22Rv1 (cell line): ENCODE results near the gene SPOCK2.
"Not testable (repeated sequence)": the region's sequence is repeated elsewhere in the genome, so short reads cannot be mapped to it uniquely, and the experiment has no call there.

Experiments used
- H3K27ac ChIP-seq: fragments of 450-650 bp; 2 replicates; pipeline ENCODE4 v1.5.1; 2017
- CTCF ChIP-seq: fragments of 450-650 bp; IDR thresholded peaks from 2 replicates; pipeline ENCODE4 v1.5.1; 2017; ENCODE audit warnings: mild to moderate bottlenecking
- ZFX ChIP-seq: fragments of 450-650 bp; IDR thresholded peaks from 2 replicates; pipeline ENCODE4 v1.6.1; 2017; ENCODE audit warnings: antibody characterized with exemption, borderline replicate concordance

The SPOCK2 gene, protein sequence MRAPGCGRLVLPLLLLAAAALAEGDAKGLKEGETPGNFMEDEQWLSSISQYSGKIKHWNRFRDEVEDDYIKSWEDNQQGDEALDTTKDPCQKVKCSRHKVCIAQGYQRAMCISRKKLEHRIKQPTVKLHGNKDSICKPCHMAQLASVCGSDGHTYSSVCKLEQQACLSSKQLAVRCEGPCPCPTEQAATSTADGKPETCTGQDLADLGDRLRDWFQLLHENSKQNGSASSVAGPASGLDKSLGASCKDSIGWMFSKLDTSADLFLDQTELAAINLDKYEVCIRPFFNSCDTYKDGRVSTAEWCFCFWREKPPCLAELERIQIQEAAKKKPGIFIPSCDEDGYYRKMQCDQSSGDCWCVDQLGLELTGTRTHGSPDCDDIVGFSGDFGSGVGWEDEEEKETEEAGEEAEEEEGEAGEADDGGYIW

GRCh38 chr10:72087969-72088888 is at the start of gene SPOCK2:
Gene SPOCK2 (minus strand): TSS chr10:72088551. CDS start chr10:72088328, 223 bp downstream.
- no peak within 1 kb of the TSS for H3K27ac ChIP-seq
- TF ChIP-seq ZFX, result no peak
- no peak for TF ChIP-seq CTCF

- TF ChIP-seq CTCF (no peak), ZFX (no peak)
- H3K27ac ChIP-seq, result no peak overlapping the region
Measured at GRCh38 chr10:72137583-72137982, 49.2 kb upstream of the SPOCK2 start.

- H3K27ac ChIP-seq, result not testable (repeated sequence)
Measured at GRCh38 chr10:72136225-72136624, 47.9 kb upstream of the SPOCK2 start.

GRCh38 chr10:72134785-72135767 is 46.7 kb upstream of the SPOCK2 start:
- TF ChIP-seq ZFX (no peak), CTCF (no peak)
- H3K27ac ChIP-seq, result no peak overlapping the region

DNA sequence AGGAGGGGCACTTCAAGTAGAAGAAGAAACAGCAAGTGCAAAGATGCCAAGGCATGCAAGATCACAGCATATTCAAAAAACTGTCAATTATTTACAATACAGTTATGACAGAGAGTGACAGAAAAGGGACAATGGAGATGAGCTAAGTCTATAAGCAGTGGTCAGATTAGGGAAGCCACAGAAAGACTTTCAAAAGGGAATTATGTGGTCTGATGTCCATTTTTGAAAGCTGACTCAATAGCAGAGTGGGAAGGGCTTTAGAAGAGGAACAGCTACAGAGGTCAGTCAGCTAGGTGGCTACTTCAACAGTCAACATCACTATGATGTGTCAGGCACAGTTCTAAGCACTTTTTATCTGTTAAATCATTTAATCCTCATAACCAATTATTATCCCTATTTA is 45.2 kb upstream of the SPOCK2 start:
- no peak for TF ChIP-seq CTCF
- no peak for TF ChIP-seq ZFX
- no peak overlapping the region for H3K27ac ChIP-seq

- H3K27ac ChIP-seq, result no peak overlapping the region
- TF ChIP-seq CTCF, result no peak
- no peak for TF ChIP-seq ZFX
Measured at GRCh38 chr10:72132854-72133253, 44.5 kb upstream of the SPOCK2 start.

GRCh38 chr10:72127571-72127970 is 39.2 kb upstream of the SPOCK2 start:
- peak overlapping the region; percentile 32; the same call in 1 of the 2 replicates for H3K27ac ChIP-seq
- TF ChIP-seq CTCF, result no peak
- no peak for TF ChIP-seq ZFX
